Activated CD8-positive, alpha-beta T cell treated with anti-CD3 and anti-CD28 coated beads for 36 hours (primary cell): ENCODE data around the gene CCDC102B. TPM values are rescaled to one million over a fixed set of nuclear protein-coding genes. Genes with fewer than 3 reads are reported as not detected.

Experiments used
- ATAC-seq: fragments of 200-7000 bp; cut with Tn5 transposase; one replicate; pipeline ENCODE4 v1.10.0; 2021; ENCODE audit warnings: mild to moderate bottlenecking, moderate library complexity
- CTCF ChIA-PET: fragments of 350-600 bp; sonication (Branson Sonifier 250); formaldehyde crosslinking; loops from one replicate; lab custom pipeline; 2021; ENCODE audit warnings: antibody characterized with exemption; lab: Charles Lee
- POLR2A ChIA-PET: fragments of 350-600 bp; sonication (Branson Sonifier 250); formaldehyde crosslinking; loops from one replicate; lab custom pipeline; 2021; ENCODE audit warnings: antibody characterized with exemption; lab: Charles Lee
- DNase-seq: peaks from one replicate; pipeline ENCODE4 v3.0.0-alpha.2; 2020
- H3K27ac Mint-ChIP-seq: one replicate; pipeline ENCODE4 v1.8.0; 2021; ENCODE audit warnings: mild to moderate bottlenecking, mixed read lengths
- H3K27me3 Mint-ChIP-seq: one replicate; pipeline ENCODE4 v1.8.0; 2021; ENCODE audit warnings: mixed read lengths
- H3K36me3 Mint-ChIP-seq: one replicate; pipeline ENCODE4 v1.8.0; 2021; ENCODE audit warnings: low read depth, mixed read lengths
- H3K4me1 Mint-ChIP-seq: one replicate; pipeline ENCODE4 v1.8.0; 2021; ENCODE audit warnings: low read depth, mixed read lengths
- H3K4me3 Mint-ChIP-seq: one replicate; pipeline ENCODE4 v1.8.0; 2021; ENCODE audit warnings: mild to moderate bottlenecking, moderate library complexity, mixed read lengths
- H3K9me3 Mint-ChIP-seq: one replicate; pipeline ENCODE4 v1.8.0; 2021; ENCODE audit warnings: mixed read lengths
- CTCF ChIP-seq: fragments of 200-600 bp; IDR thresholded peaks from one replicate; pipeline ENCODE4 v1.8.0; 2022; ENCODE audit warnings: antibody characterized with exemption, mild to moderate bottlenecking
- intact Hi-C: fragments of 100-400 bp; cut with micrococcal nuclease; formaldehyde crosslinking; loops from one replicate; pipeline ENCODE4 v1.10.0; 2022
- total RNA-seq, 2 experiments: library from RNA; stranded (reverse); gene quantifications; one replicate each; pipeline ENCODE4 v1.2.3, GENCODE V29; 2021

Gene CCDC102B
- total RNA-seq, 2 experiments from 2014 or later = 0.95 to 2.1 TPM

GRCh38 chr18:69088973-69089372 is 291.1 kb downstream of the CCDC102B start:
- intact Hi-C loops = no loop called here
- DNase-seq = no peak
- ATAC-seq = no peak
- H3K27ac Mint-ChIP-seq = no peak overlapping the region
- H3K9me3 Mint-ChIP-seq = no peaks in the 10 kb centered on the region
- POLR2A ChIA-PET = no interaction called here
- CTCF ChIA-PET = no interaction called here
- no peaks in the 10 kb centered on the region for H3K4me1 Mint-ChIP-seq
- H3K27me3 Mint-ChIP-seq = no peaks in the 10 kb centered on the region
- H3K36me3 Mint-ChIP-seq = no peaks in the 10 kb centered on the region
- H3K4me3 Mint-ChIP-seq = no peak overlapping the region
- no peak for TF ChIP-seq CTCF

GRCh38 chr18:69097349-69097748 is 299.5 kb downstream of the CCDC102B start:
- CTCF ChIA-PET = no interaction called here
- TF ChIP-seq CTCF = no peak
- H3K27me3 Mint-ChIP-seq = no peaks in the 10 kb centered on the region
- DNase-seq (no peak), ATAC-seq (peak; percentile 10)
- H3K4me3 Mint-ChIP-seq = no peak overlapping the region
- peaks cover 2% of the 10 kb centered on the region for H3K9me3 Mint-ChIP-seq
- intact Hi-C loops = no loop called here
- H3K4me1 Mint-ChIP-seq = no peaks in the 10 kb centered on the region
- POLR2A ChIA-PET = no interaction called here
- H3K36me3 Mint-ChIP-seq = no peaks in the 10 kb centered on the region
- H3K27ac Mint-ChIP-seq = no peak overlapping the region

GRCh38 chr18:69102959-69103358 is 305.1 kb downstream of the CCDC102B start:
- no peak for TF ChIP-seq CTCF
- intact Hi-C loops = no loop called here
- DNase-seq (no peak), ATAC-seq (no peak)
- Mint-ChIP-seq H3K27me3 (no peaks in the 10 kb centered on the region), H3K4me3 (no peak overlapping the region), H3K27ac (no peak overlapping the region), H3K4me1 (no peaks in the 10 kb centered on the region), H3K36me3 (no peaks in the 10 kb centered on the region), H3K9me3 (peaks cover 2% of the 10 kb centered on the region)
- CTCF ChIA-PET = no interaction called here
- POLR2A ChIA-PET = no interaction called here

Other genes with a start within 250 kb of the CCDC102B start
- gene TMX3, start 83.0 kb upstream of the CCDC102B start, total RNA-seq = 10 to 100 TPM; 39.7 to 51.4 TPM